Measurements from ENCODE around the gene EFCAB6.

Gene EFCAB6

GRCh38 chr22:43544289-43544673 lies 267.8 kb downstream of the EFCAB6 start:
- no peaks in the 10 kb centered on the region for H3K9me3 ChIP-seq (ENCODE audit: control insufficient read depth, low read length)

DNA sequence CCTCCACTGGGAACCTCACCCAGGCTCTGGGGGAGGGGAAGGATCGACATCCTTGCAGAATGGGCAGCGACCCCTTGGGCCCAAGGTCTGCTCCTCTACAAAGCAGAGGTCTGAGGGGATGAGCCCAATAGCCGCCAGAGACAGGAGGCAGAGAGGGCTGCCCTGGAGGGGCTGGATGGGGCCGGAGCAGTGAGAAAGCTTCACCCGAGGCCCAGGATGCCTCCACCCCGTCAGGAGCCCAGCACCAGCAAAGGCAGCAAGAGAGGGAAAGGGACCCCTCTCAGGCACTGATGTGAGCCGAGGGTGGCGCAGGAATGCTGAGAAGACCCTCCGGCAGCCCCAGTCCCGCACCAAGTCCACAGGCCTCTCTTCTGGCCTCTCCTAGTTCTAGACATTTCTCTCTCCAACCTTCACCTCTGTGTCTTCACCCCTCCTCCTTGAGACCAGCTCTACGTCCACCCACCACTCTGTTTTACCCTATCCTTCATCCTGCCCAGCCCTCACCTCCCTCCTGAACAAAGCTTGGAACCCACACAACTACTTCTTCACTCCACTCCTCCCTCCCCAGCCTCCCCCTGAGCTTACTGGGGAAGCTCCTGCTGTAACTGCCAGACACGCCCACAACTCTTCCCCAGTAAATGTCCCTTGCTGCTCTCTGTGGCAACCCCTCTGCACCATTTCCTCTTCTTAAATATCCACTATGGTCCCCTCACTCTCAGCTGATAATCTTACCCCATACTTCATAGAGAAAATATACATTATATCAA lies 268.4 kb downstream of the EFCAB6 start:
- H3K9ac ChIP-seq (ENCODE audit: low read length), result no peak overlapping the region
- H3K27me3 ChIP-seq (ENCODE audit: control insufficient read depth, insufficient read depth, low read length), result no peaks in the 10 kb centered on the region
- no peaks in the 10 kb centered on the region for H3K36me3 ChIP-seq (ENCODE audit: control insufficient read depth, insufficient read depth, low read length)
- H3K4me1 ChIP-seq (ENCODE audit: control insufficient read depth, insufficient read depth, low read length), result no peaks in the 10 kb centered on the region
- no peaks in the 10 kb centered on the region for H3K9me3 ChIP-seq (ENCODE audit: control insufficient read depth, low read length)
- no peak overlapping the region for H3K4me3 ChIP-seq (ENCODE audit: low read length)

More at GRCh38 chr22:43544289-43544673, 267.8 kb downstream of the EFCAB6 start:
- Histone ChIP-seq H3K4me3 (ENCODE audit: low read length) (no peak overlapping the region), H3K4me1 (ENCODE audit: control insufficient read depth, insufficient read depth, low read length) (no peaks in the 10 kb centered on the region), H3K9ac (ENCODE audit: low read length) (no peak overlapping the region), H3K27me3 (ENCODE audit: control insufficient read depth, insufficient read depth, low read length) (no peaks in the 10 kb centered on the region), H3K36me3 (ENCODE audit: control insufficient read depth, insufficient read depth, low read length) (no peaks in the 10 kb centered on the region)

GRCh38 chr22:43542681-43543521 lies 269.2 kb downstream of the EFCAB6 start:
- no peak overlapping the region for H3K4me3 ChIP-seq (ENCODE audit: low read length)
- H3K9me3 ChIP-seq (ENCODE audit: control insufficient read depth, low read length), result no peaks in the 10 kb centered on the region
- H3K36me3 ChIP-seq (ENCODE audit: control insufficient read depth, insufficient read depth, low read length), result no peaks in the 10 kb centered on the region
- no peaks in the 10 kb centered on the region for H3K4me1 ChIP-seq (ENCODE audit: control insufficient read depth, insufficient read depth, low read length)
- H3K27me3 ChIP-seq (ENCODE audit: control insufficient read depth, insufficient read depth, low read length), result no peaks in the 10 kb centered on the region
- H3K9ac ChIP-seq (ENCODE audit: low read length), result no peak overlapping the region

GRCh38 chr22:43541462-43542407 lies 270.4 kb downstream of the EFCAB6 start:
- Histone ChIP-seq H3K9ac (ENCODE audit: low read length) (no peak overlapping the region), H3K9me3 (ENCODE audit: control insufficient read depth, low read length) (no peaks in the 10 kb centered on the region), H3K36me3 (ENCODE audit: control insufficient read depth, insufficient read depth, low read length) (no peaks in the 10 kb centered on the region), H3K4me1 (ENCODE audit: control insufficient read depth, insufficient read depth, low read length) (no peaks in the 10 kb centered on the region), H3K27me3 (ENCODE audit: control insufficient read depth, insufficient read depth, low read length) (no peaks in the 10 kb centered on the region), H3K4me3 (ENCODE audit: low read length) (no peak overlapping the region)

DNA sequence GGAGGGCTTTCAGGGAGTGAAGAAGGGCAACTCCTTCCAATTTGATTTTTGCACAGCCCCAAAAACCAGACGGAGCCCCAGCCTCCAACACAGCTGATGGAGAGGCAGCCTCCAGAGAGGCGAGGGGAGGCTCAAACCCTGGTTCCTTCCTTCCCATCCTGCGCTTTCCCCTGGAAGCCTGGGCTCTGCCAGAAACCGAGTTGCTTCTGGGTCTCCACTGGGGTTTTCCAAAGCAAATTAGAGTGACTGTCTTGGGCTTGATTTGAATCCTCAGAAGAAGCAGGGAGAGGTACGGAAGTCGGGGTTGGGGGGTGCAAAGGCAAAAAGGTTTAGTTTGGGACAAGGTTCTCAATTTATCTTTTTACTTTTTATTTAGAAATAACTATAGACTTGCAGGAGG lies 271.1 kb downstream of the EFCAB6 start:
- H3K4me3 ChIP-seq (ENCODE audit: low read length), result no peak overlapping the region
- no peaks in the 10 kb centered on the region for H3K36me3 ChIP-seq (ENCODE audit: control insufficient read depth, insufficient read depth, low read length)
- no peaks in the 10 kb centered on the region for H3K9me3 ChIP-seq (ENCODE audit: control insufficient read depth, low read length)
- no peaks in the 10 kb centered on the region for H3K4me1 ChIP-seq (ENCODE audit: control insufficient read depth, insufficient read depth, low read length)
- H3K9ac ChIP-seq (ENCODE audit: low read length), result no peak overlapping the region
- H3K27me3 ChIP-seq (ENCODE audit: control insufficient read depth, insufficient read depth, low read length), result no peaks in the 10 kb centered on the region

DNA sequence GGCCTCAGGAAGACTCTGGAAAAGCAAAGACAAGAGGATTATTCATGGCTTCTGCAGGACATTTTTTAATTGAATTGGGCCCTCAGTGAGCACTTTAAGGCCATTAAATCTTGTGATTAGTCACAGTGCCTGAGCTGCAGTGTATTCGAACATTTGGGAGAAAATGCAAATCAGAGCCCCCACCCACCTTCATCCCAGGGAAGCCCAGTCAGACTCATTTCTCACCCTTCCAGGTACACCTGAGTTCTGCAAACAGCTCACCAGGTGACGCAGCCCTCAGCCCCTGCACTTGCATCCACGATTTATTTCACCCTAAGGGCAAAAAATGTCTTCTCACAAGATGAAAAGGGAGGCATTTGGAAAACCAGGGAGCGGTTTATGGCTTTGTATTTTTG lies 271.6 kb downstream of the EFCAB6 start:
- no peak overlapping the region for H3K9ac ChIP-seq (ENCODE audit: low read length)
- H3K9me3 ChIP-seq (ENCODE audit: control insufficient read depth, low read length), result no peaks in the 10 kb centered on the region
- H3K36me3 ChIP-seq (ENCODE audit: control insufficient read depth, insufficient read depth, low read length), result no peaks in the 10 kb centered on the region
- H3K27me3 ChIP-seq (ENCODE audit: control insufficient read depth, insufficient read depth, low read length), result no peaks in the 10 kb centered on the region
- H3K4me3 ChIP-seq (ENCODE audit: low read length), result no peak overlapping the region
- no peaks in the 10 kb centered on the region for H3K4me1 ChIP-seq (ENCODE audit: control insufficient read depth, insufficient read depth, low read length)

DNA sequence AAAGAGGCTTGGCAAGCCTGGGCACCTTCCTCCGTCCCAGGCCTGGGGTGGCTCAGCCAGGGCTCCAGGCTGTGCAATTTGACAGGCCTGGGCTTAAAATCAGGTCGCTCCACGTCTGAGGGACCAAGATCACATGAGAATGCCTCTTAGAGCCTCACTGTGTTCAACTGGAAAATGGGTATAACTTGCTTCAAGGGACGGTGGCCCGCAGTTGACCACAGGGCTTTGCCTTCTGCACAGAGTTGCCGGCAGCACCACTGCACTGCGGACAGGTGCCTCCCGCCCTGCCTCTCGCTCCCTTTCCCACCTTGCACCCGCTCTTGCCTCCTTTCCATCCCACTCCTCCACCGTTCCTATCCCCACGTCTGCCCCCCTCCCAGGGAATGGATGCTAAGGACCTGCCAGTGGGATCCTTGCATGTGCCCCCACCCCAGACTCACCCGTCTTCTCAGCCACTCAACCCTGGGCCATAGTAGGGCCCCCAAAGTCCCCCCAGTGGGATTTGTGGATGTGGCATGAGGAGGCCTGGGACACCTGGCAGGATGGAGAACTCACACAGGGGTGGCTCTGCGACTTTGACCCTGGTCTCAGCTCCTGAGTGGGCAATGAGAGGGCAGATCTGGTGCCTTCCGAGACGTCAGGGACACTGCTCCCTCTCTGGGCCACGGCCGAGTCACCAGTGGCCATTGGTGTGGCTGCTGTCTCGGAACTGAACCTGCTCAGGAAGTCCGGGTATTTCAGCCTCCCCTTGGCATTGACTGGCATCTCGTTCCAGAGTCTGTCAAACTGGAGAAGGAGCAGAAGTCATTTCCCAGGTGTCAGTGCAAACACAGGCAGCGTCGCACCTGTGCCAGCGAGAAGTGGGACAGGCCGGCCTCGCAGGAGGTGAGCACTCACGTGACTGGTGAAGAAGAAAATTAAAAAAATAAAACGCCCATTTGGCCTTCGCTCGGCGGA lies 272.3 kb downstream of the EFCAB6 start:
- Histone ChIP-seq H3K36me3 (ENCODE audit: control insufficient read depth, insufficient read depth, low read length) (no peaks in the 10 kb centered on the region), H3K4me3 (ENCODE audit: low read length) (no peak overlapping the region), H3K9ac (ENCODE audit: low read length) (no peak overlapping the region), H3K4me1 (ENCODE audit: control insufficient read depth, insufficient read depth, low read length) (no peaks in the 10 kb centered on the region), H3K27me3 (ENCODE audit: control insufficient read depth, insufficient read depth, low read length) (no peaks in the 10 kb centered on the region), H3K9me3 (ENCODE audit: control insufficient read depth, low read length) (no peaks in the 10 kb centered on the region)

- H3K4me1 ChIP-seq (ENCODE audit: control insufficient read depth, insufficient read depth, low read length), result no peaks in the 10 kb centered on the region
Observed at GRCh38 chr22:43537019-43537585, 275.0 kb downstream of the EFCAB6 start.

GRCh38 chr22:43535741-43536140 lies 276.4 kb downstream of the EFCAB6 start:
- H3K4me1 ChIP-seq (ENCODE audit: control insufficient read depth, insufficient read depth, low read length), result no peaks in the 10 kb centered on the region
- no peak overlapping the region for H3K4me3 ChIP-seq (ENCODE audit: low read length)
- no peak overlapping the region for H3K9ac ChIP-seq (ENCODE audit: low read length)

More at GRCh38 chr22:43537019-43537585, 275.0 kb downstream of the EFCAB6 start:
- H3K9ac ChIP-seq (ENCODE audit: low read length), result no peak overlapping the region
- no peak overlapping the region for H3K4me3 ChIP-seq (ENCODE audit: low read length)
- no peaks in the 10 kb centered on the region for H3K36me3 ChIP-seq (ENCODE audit: control insufficient read depth, insufficient read depth, low read length)
- H3K27me3 ChIP-seq (ENCODE audit: control insufficient read depth, insufficient read depth, low read length), result no peaks in the 10 kb centered on the region
- H3K9me3 ChIP-seq (ENCODE audit: control insufficient read depth, low read length), result no peaks in the 10 kb centered on the region

GRCh38 chr22:43535336-43535735 lies 276.8 kb downstream of the EFCAB6 start:
- no peaks in the 10 kb centered on the region for H3K36me3 ChIP-seq (ENCODE audit: control insufficient read depth, insufficient read depth, low read length)
- H3K27me3 ChIP-seq (ENCODE audit: control insufficient read depth, insufficient read depth, low read length), result no peaks in the 10 kb centered on the region
- H3K4me3 ChIP-seq (ENCODE audit: low read length), result no peak overlapping the region
- H3K9ac ChIP-seq (ENCODE audit: low read length), result no peak overlapping the region
- H3K4me1 ChIP-seq (ENCODE audit: control insufficient read depth, insufficient read depth, low read length), result no peaks in the 10 kb centered on the region
- H3K9me3 ChIP-seq (ENCODE audit: control insufficient read depth, low read length), result no peaks in the 10 kb centered on the region

More at GRCh38 chr22:43535741-43536140, 276.4 kb downstream of the EFCAB6 start:
- Histone ChIP-seq H3K9me3 (ENCODE audit: control insufficient read depth, low read length) (no peaks in the 10 kb centered on the region), H3K36me3 (ENCODE audit: control insufficient read depth, insufficient read depth, low read length) (no peaks in the 10 kb centered on the region), H3K27me3 (ENCODE audit: control insufficient read depth, insufficient read depth, low read length) (no peaks in the 10 kb centered on the region)
